ENCODE data around the gene ACE2. TPM values are rescaled to one million over a fixed set of nuclear protein-coding genes. Genes with fewer than 3 reads are reported as not detected.

ACE2 gene
- total RNA-seq, 4 donors from 2014 or later, result 10.5 to 50.4 (median 32.1) TPM

- WGBS, 2 donors (ENCODE audit: low coverage in 1 of 2), result 13% methylated on average over 1 of the region's 1 CpG; no CpG with 5 or more reads in 1 of the 2 donors
- H3K27ac ChIP-seq, result no peak overlapping the region
- DNase-seq, result no peak
Measured at GRCh38 chrX:15606136-15606535, 5.4 kb upstream of the ACE2 start.

GRCh38 chrX:15605226-15605625 lies 4.5 kb upstream of the ACE2 start:
- no peak for DNase-seq
- no peaks in the 10 kb centered on the region for H3K9me3 ChIP-seq
- H3K27me3 ChIP-seq, result no peaks in the 10 kb centered on the region
- no peak overlapping the region for H3K4me3 ChIP-seq
- no peak overlapping the region for H3K27ac ChIP-seq
- no peaks in the 10 kb centered on the region for H3K36me3 ChIP-seq
- in situ Hi-C loops (cut with MboI; ENCODE audit: low pct_ligation_motif_present in 1 of 4, low pct_unique_long_range_greater_than_20kb in 1 of 4, low sequenced_read_pairs in 3 of 4), result no loop called here
- no peaks in the 10 kb centered on the region for H3K4me1 ChIP-seq
- 58 to 80% methylated on average over 1 of the region's 1 CpG for WGBS, 2 donors (ENCODE audit: low coverage in 1 of 2)
- intact Hi-C loops (cut with DNase I; ENCODE audit: low total_unique reads), result no loop called here
- TF ChIP-seq POLR2A (IDR thresholded peaks at IDR 0.05) (no peak), EP300 (IDR thresholded peaks at IDR 0.05; ENCODE audit: low read depth) (no peak), CTCF (IDR thresholded peaks at IDR 0.05) (no peak), POLR2AphosphoS5 (IDR thresholded peaks at IDR 0.05) (no peak)

More at GRCh38 chrX:15606136-15606535, 5.4 kb upstream of the ACE2 start:
- no peaks in the 10 kb centered on the region for H3K9me3 ChIP-seq
- no peak overlapping the region for H3K4me3 ChIP-seq
- intact Hi-C loops (cut with DNase I; ENCODE audit: low total_unique reads), result no loop called here
- TF ChIP-seq CTCF (IDR thresholded peaks at IDR 0.05) (no peak), POLR2AphosphoS5 (IDR thresholded peaks at IDR 0.05) (no peak), POLR2A (IDR thresholded peaks at IDR 0.05) (no peak), EP300 (IDR thresholded peaks at IDR 0.05; ENCODE audit: low read depth) (no peak)
- H3K36me3 ChIP-seq, result no peaks in the 10 kb centered on the region
- no peaks in the 10 kb centered on the region for H3K4me1 ChIP-seq
- in situ Hi-C loops (cut with MboI; ENCODE audit: low pct_ligation_motif_present in 1 of 4, low pct_unique_long_range_greater_than_20kb in 1 of 4, low sequenced_read_pairs in 3 of 4), result no loop called here
- no peaks in the 10 kb centered on the region for H3K27me3 ChIP-seq

GRCh38 chrX:15602761-15603160 lies 2.0 kb upstream of the ACE2 start:
- intact Hi-C loops (cut with DNase I; ENCODE audit: low total_unique reads) (no loop called here), in situ Hi-C loops (cut with MboI; ENCODE audit: low pct_ligation_motif_present in 1 of 4, low pct_unique_long_range_greater_than_20kb in 1 of 4, low sequenced_read_pairs in 3 of 4) (no loop called here)
- H3K4me1 ChIP-seq, result no peaks in the 10 kb centered on the region
- TF ChIP-seq POLR2AphosphoS5 (IDR thresholded peaks at IDR 0.05) (no peak), EP300 (IDR thresholded peaks at IDR 0.05; ENCODE audit: low read depth) (no peak), CTCF (IDR thresholded peaks at IDR 0.05) (no peak), POLR2A (IDR thresholded peaks at IDR 0.05) (no peak)
- H3K4me3 ChIP-seq, result no peak overlapping the region
- H3K27ac ChIP-seq, result no peak overlapping the region
- H3K27me3 ChIP-seq, result no peaks in the 10 kb centered on the region
- no peaks in the 10 kb centered on the region for H3K36me3 ChIP-seq
- WGBS, 2 donors (ENCODE audit: low coverage in 1 of 2), result 61% methylated on average over 5 of the region's 5 CpGs; no CpG with 5 or more reads in 1 of the 2 donors
- DNase-seq, result no peak
- no peaks in the 10 kb centered on the region for H3K9me3 ChIP-seq

- H3K36me3 ChIP-seq, result no peaks in the 10 kb centered on the region
- in situ Hi-C loops (cut with MboI; ENCODE audit: low pct_ligation_motif_present in 1 of 4, low pct_unique_long_range_greater_than_20kb in 1 of 4, low sequenced_read_pairs in 3 of 4) (no loop called here), intact Hi-C loops (cut with DNase I; ENCODE audit: low total_unique reads) (no loop called here)
- H3K27me3 ChIP-seq, result no peaks in the 10 kb centered on the region
- no peak overlapping the region for H3K27ac ChIP-seq
- H3K4me1 ChIP-seq, result no peaks in the 10 kb centered on the region
- WGBS, 2 donors (ENCODE audit: low coverage in 1 of 2), result 49% methylated on average over 3 of the region's 3 CpGs; no CpG with 5 or more reads in 1 of the 2 donors
- no peak overlapping the region for H3K4me3 ChIP-seq
- TF ChIP-seq CTCF (IDR thresholded peaks at IDR 0.05) (no peak), POLR2A (IDR thresholded peaks at IDR 0.05) (no peak), POLR2AphosphoS5 (IDR thresholded peaks at IDR 0.05) (no peak), EP300 (IDR thresholded peaks at IDR 0.05; ENCODE audit: low read depth) (no peak)
- H3K9me3 ChIP-seq, result no peaks in the 10 kb centered on the region
- DNase-seq, result no peak
Measured at GRCh38 chrX:15601932-15602331, 1.2 kb upstream of the ACE2 start.
